Right lobe of liver (tissue), 4 donors: ENCODE results near the gene SKIDA1.
"Not testable (repeated sequence)": the region's sequence is repeated elsewhere in the genome, so short reads cannot be mapped to it uniquely, and the experiment has no call there.

Experiments used
- CTCF ChIP-seq, 4 donors: fragments of 200-600 bp in 3 of 4; fragments of 450-650 bp in 1 of 4; IDR thresholded peaks; one replicate each; pipeline versions ENCODE4 v1.5.1 to v1.8.0; 2016 to 2022; ENCODE audit warnings: antibody characterized with exemption in 4 of 4, mild to moderate bottlenecking in 2 of 4
- POLR2A ChIP-seq: fragments of 450-650 bp; IDR thresholded peaks from one replicate; pipeline ENCODE4 v1.6.1; 2017; ENCODE audit warnings: antibody characterized with exemption, mild to moderate bottlenecking
- donor health status: DM: no; HTN: no; CAD: no.
- donor health status: DM: no; HTN: no; CAD: no.
- donor health status: DM: no; HTN: yes; CAD: no.

GRCh38 chr10:21574514-21574913, 49.0 kb upstream of the SKIDA1 start:
- not testable (repeated sequence) for TF ChIP-seq CTCF (IDR thresholded peaks at IDR 0.05); POLR2A
